WTC11 (cell line): ENCODE data around the gene MMP23B. TPM values are rescaled to one million over a fixed set of nuclear protein-coding genes. Genes with fewer than 3 reads are reported as not detected.

ENCODE experiments used
- AFF4 ChIP-seq: sonication (generic); formaldehyde crosslinking; IDR thresholded peaks from 2 replicates; pipeline ENCODE4 v1.8.1; 2023; ENCODE audit warnings: mild to moderate bottlenecking, missing genetic modification reagents, borderline replicate concordance
- ATF2 ChIP-seq: sonication (generic); formaldehyde crosslinking; IDR thresholded peaks from 2 replicates; pipeline ENCODE4 v1.8.1; 2022; ENCODE audit warnings: low read depth, missing genetic modification reagents, borderline replicate concordance
- ATF6 ChIP-seq: sonication (generic); formaldehyde crosslinking; IDR thresholded peaks from 2 replicates; pipeline ENCODE4 v1.8.1; 2023; ENCODE audit warnings: mild to moderate bottlenecking, missing genetic modification reagents
- CBFB ChIP-seq: sonication (generic); formaldehyde crosslinking; IDR thresholded peaks from 2 replicates; pipeline ENCODE4 v1.8.1; 2022; ENCODE audit warnings: mild to moderate bottlenecking, low read depth, missing genetic modification reagents
- CREM ChIP-seq: sonication (generic); formaldehyde crosslinking; IDR thresholded peaks from 2 replicates; pipeline ENCODE4 v1.8.1; 2022; ENCODE audit warnings: mild to moderate bottlenecking, missing genetic modification reagents, moderate library complexity
- E2F1 ChIP-seq: sonication (generic); formaldehyde crosslinking; IDR thresholded peaks from 2 replicates; pipeline ENCODE4 v1.8.0; 2022; ENCODE audit warnings: mild to moderate bottlenecking, missing genetic modification reagents
- E2F5 ChIP-seq: sonication (generic); formaldehyde crosslinking; IDR thresholded peaks from 2 replicates; pipeline ENCODE4 v1.8.1; 2022; ENCODE audit warnings: mild to moderate bottlenecking, moderate library complexity, missing genetic modification reagents
- ETV6 ChIP-seq: sonication (generic); formaldehyde crosslinking; IDR thresholded peaks from 2 replicates; pipeline ENCODE4 v1.8.1; 2022; ENCODE audit warnings: mild to moderate bottlenecking, missing genetic modification reagents
- FOXP1 ChIP-seq: sonication (generic); formaldehyde crosslinking; IDR thresholded peaks from 2 replicates; pipeline ENCODE4 v1.8.0; 2022; ENCODE audit warnings: missing genetic modification reagents, mild to moderate bottlenecking, moderate library complexity, borderline replicate concordance
- GABPB1 ChIP-seq: sonication (generic); formaldehyde crosslinking; IDR thresholded peaks from 2 replicates; pipeline ENCODE4 v1.8.1; 2023; ENCODE audit warnings: mild to moderate bottlenecking, missing genetic modification reagents
- GTF2I ChIP-seq: fragments of 250-450 bp; sonication (Bioruptor Pico); conservative IDR thresholded peaks from 2 replicates; pipeline ENCODE4 v1.4.0; 2021; ENCODE audit warnings: mild to moderate bottlenecking
- HMGA2 ChIP-seq: fragments of 250-450 bp; sonication (Bioruptor Pico); IDR thresholded peaks from 2 replicates; pipeline ENCODE4 v1.4.0; 2021; ENCODE audit warnings: mild to moderate bottlenecking, moderate library complexity
- MAX ChIP-seq: sonication (generic); formaldehyde crosslinking; IDR thresholded peaks from 2 replicates; pipeline ENCODE4 v1.8.0; 2022; ENCODE audit warnings: mild to moderate bottlenecking, missing genetic modification reagents
- MLX ChIP-seq: sonication (generic); formaldehyde crosslinking; IDR thresholded peaks from 2 replicates; pipeline ENCODE4 v1.8.1; 2023; ENCODE audit warnings: mild to moderate bottlenecking, missing genetic modification reagents, moderate library complexity
- MYBL2 ChIP-seq: sonication (generic); formaldehyde crosslinking; IDR thresholded peaks from 2 replicates; pipeline ENCODE4 v1.8.1; 2023; ENCODE audit warnings: mild to moderate bottlenecking, moderate library complexity, missing genetic modification reagents
- NFATC4 ChIP-seq: fragments of 250-450 bp; sonication (Bioruptor Pico); IDR thresholded peaks from 2 replicates; pipeline ENCODE4 v1.9.0; 2021; ENCODE audit warnings: mild to moderate bottlenecking
- NFYB ChIP-seq: sonication (generic); formaldehyde crosslinking; conservative IDR thresholded peaks from 2 replicates; pipeline ENCODE4 v1.8.0; 2022; ENCODE audit warnings: low read depth, missing genetic modification reagents
- NR1H2 ChIP-seq: sonication (generic); formaldehyde crosslinking; IDR thresholded peaks from 2 replicates; pipeline ENCODE4 v1.9.0; 2021; ENCODE audit warnings: mild to moderate bottlenecking, moderate library complexity, missing genetic modification reagents
- NR2C2 ChIP-seq: sonication (generic); formaldehyde crosslinking; IDR thresholded peaks from 2 replicates; pipeline ENCODE4 v1.8.0; 2022; ENCODE audit warnings: mild to moderate bottlenecking, missing genetic modification reagents
- NR3C1 ChIP-seq: sonication (generic); formaldehyde crosslinking; conservative IDR thresholded peaks from 2 replicates; pipeline ENCODE4 v1.8.1; 2023; ENCODE audit warnings: low read depth, mild to moderate bottlenecking, missing genetic modification reagents
- PRRX2 ChIP-seq: fragments of 250-450 bp; sonication (Bioruptor Pico); IDR thresholded peaks from 2 replicates; pipeline ENCODE4 v1.8.0; 2021; ENCODE audit warnings: mild to moderate bottlenecking
- RORB ChIP-seq: fragments of 250-450 bp; sonication (Bioruptor Pico); IDR thresholded peaks from 2 replicates; pipeline ENCODE4 v1.9.0; 2021; ENCODE audit warnings: mild to moderate bottlenecking
- SOX15 ChIP-seq: fragments of 250-450 bp; sonication (Bioruptor Pico); IDR thresholded peaks from 2 replicates; pipeline ENCODE4 v1.9.0; 2021; ENCODE audit warnings: mild to moderate bottlenecking
- SP1 ChIP-seq: sonication (generic); formaldehyde crosslinking; conservative IDR thresholded peaks from 2 replicates; pipeline ENCODE4 v1.8.1; 2022; ENCODE audit warnings: missing genetic modification reagents
- TP53 ChIP-seq: sonication (generic); formaldehyde crosslinking; IDR thresholded peaks from 2 replicates; pipeline ENCODE4 v1.8.1; 2023; ENCODE audit warnings: mild to moderate bottlenecking, missing genetic modification reagents
- ZBTB21 ChIP-seq: sonication (generic); formaldehyde crosslinking; IDR thresholded peaks from 2 replicates; pipeline ENCODE4 v1.8.1; 2023; ENCODE audit warnings: mild to moderate bottlenecking, missing genetic modification reagents, borderline replicate concordance
- ZNF121 ChIP-seq: sonication (generic); formaldehyde crosslinking; IDR thresholded peaks from 2 replicates; pipeline ENCODE4 v1.8.0; 2023; ENCODE audit warnings: missing genetic modification reagents
- ZNF263 ChIP-seq: sonication (generic); formaldehyde crosslinking; IDR thresholded peaks from 2 replicates; pipeline ENCODE4 v1.8.1; 2022; ENCODE audit warnings: low read depth, mild to moderate bottlenecking, moderate library complexity, missing genetic modification reagents
- ZNF317 ChIP-seq: sonication (generic); formaldehyde crosslinking; IDR thresholded peaks from 2 replicates; pipeline ENCODE4 v1.8.1; 2023; ENCODE audit warnings: low read depth, mild to moderate bottlenecking, moderate library complexity, missing genetic modification reagents, borderline replicate concordance
- ZNF416 ChIP-seq: fragments of 250-450 bp; sonication (Bioruptor Pico); IDR thresholded peaks from 2 replicates; pipeline ENCODE4 v1.9.0; 2021; ENCODE audit warnings: mild to moderate bottlenecking, inconsistent platforms
- ZNF671 ChIP-seq: fragments of 250-450 bp; sonication (Bioruptor Pico); IDR thresholded peaks from 2 replicates; pipeline ENCODE4 v1.8.0; 2021; ENCODE audit warnings: mild to moderate bottlenecking
- total RNA-seq: library from RNA; stranded (reverse); gene quantifications from 3 replicates; pipeline ENCODE4 v1.2.3, GENCODE V29; 2021

The MMP23B gene
- total RNA-seq, 1 experiment from 2014 or later = 20.0 TPM

DNA sequence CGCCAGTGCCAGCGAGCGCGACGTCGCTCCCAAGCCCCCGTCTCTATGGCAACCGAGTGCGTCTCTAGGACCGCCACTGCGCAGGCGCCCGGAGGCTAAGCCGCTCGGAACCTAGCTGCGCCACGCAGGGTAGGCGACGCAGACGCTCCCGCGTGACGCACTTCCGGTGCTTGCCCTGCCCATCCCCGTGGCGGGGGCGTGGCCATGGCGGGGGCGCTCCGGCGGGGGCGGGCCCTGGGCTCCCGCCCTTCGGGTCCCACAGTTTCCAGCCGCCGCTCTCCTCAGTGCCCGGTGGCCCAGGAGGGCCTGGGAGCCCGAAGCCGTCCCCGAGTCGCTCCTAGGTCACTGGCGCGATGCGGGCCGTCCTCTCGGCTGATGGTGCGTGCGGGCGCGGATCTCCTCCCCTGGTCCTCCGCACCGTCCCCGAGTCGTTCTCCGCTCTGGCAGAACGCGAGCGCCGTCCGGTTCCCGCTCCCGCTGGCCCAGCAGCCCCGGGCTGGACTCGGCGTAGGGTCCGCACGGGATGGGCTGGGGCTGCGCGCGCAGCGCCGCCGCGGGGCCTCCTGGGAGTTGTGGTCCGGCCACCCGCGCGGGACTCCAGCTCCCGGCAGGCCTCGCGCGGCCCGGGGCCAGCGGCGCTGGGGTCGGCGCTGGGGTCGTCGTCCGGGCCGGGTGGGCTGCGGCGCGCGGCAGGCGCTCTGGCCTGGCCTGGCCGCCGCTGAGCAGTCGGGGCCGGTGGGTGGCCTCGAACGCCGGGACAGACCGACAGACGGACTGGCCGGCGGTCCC, 16.5 kb upstream of the MMP23B start, which contains the start of gene MIB2 (continued):
- TF ChIP-seq MLX (CRISPR knock-in tag) (no peak), ZNF317 (CRISPR knock-in tag) (no peak), FOXP1 (CRISPR knock-in tag) (peak; percentile 62), MAX (CRISPR knock-in tag) (peak; percentile 72; the same call in 1 of the 2 replicates), SP1 (peak; percentile 95), SOX15 (CRISPR knock-in tag) (no peak), NR3C1 (CRISPR knock-in tag) (no peak), ZNF416 (CRISPR knock-in tag) (no peak), ZNF121 (no peak), HMGA2 (CRISPR knock-in tag) (no peak), ZNF671 (CRISPR knock-in tag) (no peak), CREM (CRISPR knock-in tag) (peak; percentile 97), E2F1 (CRISPR knock-in tag) (no peak), AFF4 (CRISPR knock-in tag) (no peak), ATF6 (no peak), ATF2 (no peak), NR1H2 (CRISPR knock-in tag) (no peak), NFATC4 (no peak), ETV6 (CRISPR knock-in tag) (0 out of 2 replicates have a peak, but pooled peaks have one; percentile 12), ZBTB21 (no peak; the same call in 1 of the 2 replicates), NFYB (CRISPR knock-in tag) (no peak), GABPB1 (peak; percentile 85), GTF2I (CRISPR knock-in tag) (no peak), ZNF263 (CRISPR knock-in tag) (no peak), RORB (CRISPR knock-in tag) (no peak), E2F5 (CRISPR knock-in tag) (peak; percentile 79), MYBL2 (peak; percentile 6; the same call in 1 of the 2 replicates), PRRX2 (peak; percentile 32; the same call in 1 of the 2 replicates), NR2C2 (0 out of 2 replicates have a peak, but pooled peaks have one; percentile 30), CBFB (peak; percentile 56; the same call in 1 of the 2 replicates), TP53 (CRISPR knock-in tag) (no peak)
